Renal cortical epithelial cell (primary cell): ENCODE results near the gene CDC14A. TPM values are rescaled to one million over a fixed set of nuclear protein-coding genes. Genes with fewer than 3 reads are reported as not detected.
A peak's percentile ranks its signal among the peaks of the same experiment; 100 is the strongest.

Experiments used
- DNase-seq: peaks from one replicate; pipeline ENCODE4 v3.0.0-alpha.2; 2011; ENCODE audit warnings: low read depth
- total RNA-seq: library from RNA; depleted of rRNA; stranded (reverse); fragments of >200 nt; gene quantifications from 2 replicates; pipeline ENCODE4 v1.2.3, GENCODE V29; 2014

CDC14A gene
- total RNA-seq, 1 donor from 2014 or later, result 6.5 TPM

- peak; percentile 57 for DNase-seq
Measured at GRCh38 chr1:100494393-100495084, 142.2 kb downstream of the CDC14A start.

DNA sequence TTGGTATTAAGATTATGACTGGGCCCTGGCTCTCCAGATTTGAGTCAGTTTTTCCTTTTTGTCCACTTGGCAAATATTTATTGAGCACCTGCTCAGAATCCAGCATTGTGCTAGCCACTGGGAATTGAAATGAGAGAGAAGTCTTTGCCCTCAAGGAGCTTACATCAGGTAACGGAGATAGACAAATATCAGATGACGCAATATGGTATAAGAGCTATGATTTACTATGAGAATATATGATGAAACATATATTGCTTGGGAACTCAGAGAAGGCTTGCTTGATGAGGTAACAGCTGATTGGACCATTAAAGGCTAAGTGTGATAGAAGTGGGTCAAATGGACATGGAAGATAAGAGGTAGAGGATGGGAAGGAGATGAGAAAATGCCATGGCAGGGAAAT lies 144.6 kb downstream of the CDC14A start:
- DNase-seq, result no peak

DNA sequence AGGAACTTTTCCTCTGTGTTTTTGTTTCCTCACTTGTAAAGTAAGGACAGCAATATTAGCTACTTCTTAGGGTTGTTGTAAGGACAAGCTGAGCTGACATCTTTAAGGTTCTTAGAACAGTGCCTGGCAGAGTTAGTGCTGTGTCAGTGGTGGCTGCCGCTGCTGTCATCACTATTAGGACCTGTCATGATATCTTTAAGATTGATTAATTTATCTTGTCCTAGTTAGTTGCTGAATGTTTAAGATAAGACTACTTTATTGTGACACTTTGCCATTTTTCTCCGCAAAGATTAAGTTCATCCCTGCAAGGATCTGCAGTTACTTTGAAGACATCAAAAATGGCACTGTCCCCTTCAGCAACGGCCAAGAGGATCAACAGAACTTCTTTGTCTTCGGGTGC lies 145.5 kb downstream of the CDC14A start:
- no peak for DNase-seq

DNA sequence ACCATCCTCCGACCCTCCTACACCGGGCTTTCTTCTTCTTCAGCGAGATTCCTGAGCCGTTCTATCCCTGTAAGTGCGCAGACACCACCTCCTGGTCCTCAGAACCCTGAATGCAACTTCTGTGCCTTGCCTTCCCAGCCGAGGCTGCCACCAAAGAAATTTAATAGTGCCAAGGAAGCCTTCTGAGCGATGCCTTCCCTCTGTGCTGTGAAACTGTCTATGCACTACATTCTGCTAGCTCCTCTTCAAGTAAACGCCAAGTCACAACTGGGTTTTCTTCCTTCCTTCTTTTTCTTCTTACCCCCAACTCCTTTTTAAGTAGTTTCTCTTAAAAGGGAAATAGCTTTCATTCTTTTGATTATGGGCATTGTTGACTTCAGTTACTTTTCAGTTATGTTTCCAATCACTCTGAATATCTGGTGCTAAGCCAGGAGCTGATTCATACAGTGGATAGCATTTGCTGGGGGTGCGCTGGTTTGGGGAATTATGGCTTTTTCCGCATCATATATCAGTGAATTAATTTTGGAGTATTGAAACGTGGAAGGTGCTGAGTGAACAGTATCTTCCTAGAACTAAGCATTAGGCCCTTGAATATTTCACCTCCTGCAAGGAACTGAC lies 147.0 kb downstream of the CDC14A start:
- no peak for DNase-seq

DNA sequence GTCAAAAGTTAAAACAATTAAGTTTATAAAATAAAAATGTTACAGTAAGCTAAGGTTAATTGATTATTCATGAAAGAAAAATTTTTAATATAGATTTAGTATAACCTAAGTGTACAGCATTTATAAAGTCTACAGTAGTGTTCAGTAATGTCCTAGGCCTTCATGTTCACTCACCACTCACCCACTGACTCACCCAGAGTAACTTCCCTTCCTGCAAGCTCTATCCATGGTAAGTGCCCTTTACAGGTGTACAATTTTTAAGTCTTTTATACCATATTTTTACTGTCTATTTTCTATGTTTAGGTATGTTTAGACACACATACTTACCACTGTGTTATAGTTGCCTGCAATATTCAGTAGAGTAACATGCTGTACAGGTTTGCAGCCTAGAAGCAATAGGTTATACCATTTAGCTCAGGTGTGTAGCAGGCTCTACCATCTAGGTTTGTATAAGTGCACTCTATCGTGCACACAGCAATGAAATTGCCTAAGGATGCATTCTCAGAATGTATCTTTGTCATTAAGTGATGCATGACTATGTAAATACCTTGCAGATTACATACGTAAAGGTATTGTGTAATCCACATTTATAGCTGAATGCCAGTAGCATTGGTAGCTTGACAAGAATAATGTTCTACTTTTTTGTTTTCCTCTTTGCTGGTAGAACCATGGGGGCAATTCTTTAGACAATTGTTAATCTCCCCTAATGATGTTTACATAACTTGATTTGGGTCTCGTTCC lies 149.9 kb downstream of the CDC14A start:
- DNase-seq, result peak; percentile 1

- no peak for DNase-seq
Measured at GRCh38 chr1:100506217-100506616, 153.9 kb downstream of the CDC14A start.

GRCh38 chr1:100510451-100510850 lies 158.1 kb downstream of the CDC14A start:
- DNase-seq, result no peak

DNA sequence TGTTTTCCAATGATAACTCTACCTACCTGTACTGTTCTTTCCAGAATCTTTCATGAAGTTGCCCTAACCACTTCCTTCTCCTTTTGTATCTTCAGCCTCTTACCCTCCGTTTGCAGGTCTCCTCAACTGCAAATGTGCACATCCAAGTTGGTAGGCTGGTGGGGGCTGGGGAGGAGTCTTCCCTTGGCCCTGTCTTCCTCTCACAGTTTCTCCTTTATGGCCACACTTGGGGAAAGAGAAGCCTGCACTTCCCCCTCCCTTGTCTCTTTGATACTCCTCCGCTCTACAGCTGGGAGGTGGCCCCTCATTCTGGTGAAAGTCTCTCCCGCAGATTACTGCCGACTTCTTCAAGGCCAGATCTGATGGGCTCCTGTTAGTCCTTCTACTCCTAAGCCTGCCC lies 158.8 kb downstream of the CDC14A start:
- no peak for DNase-seq

- no peak for DNase-seq
Measured at GRCh38 chr1:100511773-100512172, 159.5 kb downstream of the CDC14A start.

- no peak for DNase-seq
Measured at GRCh38 chr1:100512803-100513352, 160.6 kb downstream of the CDC14A start.

- no peak for DNase-seq
Measured at GRCh38 chr1:100516857-100517256, 164.6 kb downstream of the CDC14A start.

GRCh38 chr1:100517515-100517914 lies 165.2 kb downstream of the CDC14A start:
- no peak for DNase-seq

GRCh38 chr1:100518023-100518422 lies 165.7 kb downstream of the CDC14A start:
- no peak for DNase-seq

DNA sequence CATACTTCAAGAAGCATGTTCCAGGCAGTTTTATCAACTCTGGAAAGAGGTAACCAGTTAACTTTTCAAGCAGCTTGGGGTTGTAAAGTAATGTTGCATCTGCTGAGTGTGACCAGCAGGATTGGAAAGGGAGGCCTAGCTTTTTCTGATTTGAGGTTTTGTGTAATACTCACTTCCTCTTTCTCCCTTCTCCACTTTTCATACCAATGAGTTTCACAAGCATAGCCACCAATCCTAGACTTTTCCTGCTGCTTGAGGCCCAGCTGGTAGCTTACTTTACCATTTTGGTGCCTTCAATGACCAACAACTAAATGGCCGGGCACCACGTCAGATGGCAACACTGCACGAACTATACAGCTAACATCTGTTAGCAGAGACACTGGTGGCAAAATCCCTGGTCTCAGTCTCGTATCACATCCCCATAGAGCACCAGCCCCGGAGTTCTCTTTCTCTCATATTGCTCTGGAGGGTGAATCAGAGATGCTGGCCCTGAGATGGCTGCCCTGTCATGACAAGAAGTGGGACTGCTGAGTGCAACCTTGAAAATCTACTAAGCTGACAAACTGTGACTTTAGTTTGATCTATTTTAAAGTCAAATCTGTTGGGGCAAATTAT lies 170.8 kb downstream of the CDC14A start:
- DNase-seq, result no peak

- no peak for DNase-seq
Measured at GRCh38 chr1:100524355-100524754, 172.0 kb downstream of the CDC14A start.

GRCh38 chr1:100526894-100527293 lies 174.6 kb downstream of the CDC14A start:
- no peak for DNase-seq

DNA sequence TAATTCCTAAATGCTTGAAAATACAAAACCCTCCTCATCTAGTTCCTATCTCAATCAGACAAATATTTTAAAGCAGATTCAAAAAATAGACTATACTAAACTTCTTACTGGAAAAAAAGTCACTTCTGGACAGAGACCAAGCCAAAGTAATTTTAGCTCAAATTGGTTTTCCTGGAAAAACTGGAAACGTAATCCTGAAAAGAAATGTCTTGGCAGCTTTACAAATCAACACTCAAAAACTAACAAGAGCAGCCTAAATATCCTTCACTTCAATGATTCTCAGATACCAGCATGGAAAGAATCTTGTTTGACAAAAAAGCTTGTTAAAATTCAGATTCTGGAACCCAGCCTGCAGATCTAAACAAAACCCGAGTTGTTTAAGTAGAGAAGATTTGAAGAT lies 176.6 kb downstream of the CDC14A start:
- DNase-seq, result no peak

DNA sequence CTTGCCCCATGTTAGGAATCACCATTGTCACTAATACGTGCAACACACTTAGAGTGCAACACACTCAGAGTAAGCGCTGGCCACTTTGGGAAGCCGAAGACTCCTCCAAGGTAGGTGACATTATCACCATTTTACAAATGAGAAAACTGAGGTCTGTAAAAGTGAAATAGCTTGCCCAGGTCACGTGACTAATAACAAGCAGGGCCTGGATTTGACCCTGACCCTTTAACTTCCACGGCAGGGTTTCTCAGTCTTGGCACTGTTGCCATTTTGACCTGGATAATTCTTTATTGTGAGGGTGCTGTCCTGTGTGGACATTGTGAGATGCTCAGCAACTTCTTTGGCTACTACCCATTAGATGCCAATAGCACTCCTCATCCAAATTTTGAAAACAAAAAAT lies 177.8 kb downstream of the CDC14A start:
- DNase-seq, result no peak

DNA sequence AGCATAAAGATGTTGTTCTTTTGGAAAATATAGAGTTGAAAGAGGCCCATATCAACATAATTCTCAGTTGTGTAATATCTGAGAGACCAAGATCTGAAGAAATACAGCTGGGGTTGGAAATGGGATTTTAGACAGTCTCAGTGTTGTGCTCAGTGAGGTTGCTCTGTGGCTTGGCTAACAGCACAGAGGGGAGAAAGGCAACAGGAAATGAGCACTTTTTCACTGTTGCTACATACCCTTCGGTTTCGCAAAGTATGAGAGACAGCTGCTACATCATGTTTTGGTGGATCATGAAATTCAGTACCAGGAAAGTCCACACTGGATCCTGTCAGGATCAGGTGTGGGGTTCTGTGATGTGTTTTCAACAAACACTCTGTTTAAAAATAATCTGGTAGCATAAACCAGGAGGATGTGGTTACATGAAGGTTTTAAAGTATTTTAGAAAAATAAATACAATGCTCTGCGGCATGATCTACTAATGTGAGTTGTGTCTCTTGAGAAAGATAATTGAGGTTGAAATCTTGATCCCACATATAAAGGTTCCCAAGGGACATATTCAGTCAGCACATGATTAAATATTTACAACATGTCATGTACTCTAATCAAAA lies 178.7 kb downstream of the CDC14A start:
- DNase-seq, result peak; percentile 22

- DNase-seq, result no peak
Measured at GRCh38 chr1:100532645-100533044, 180.3 kb downstream of the CDC14A start.

DNA sequence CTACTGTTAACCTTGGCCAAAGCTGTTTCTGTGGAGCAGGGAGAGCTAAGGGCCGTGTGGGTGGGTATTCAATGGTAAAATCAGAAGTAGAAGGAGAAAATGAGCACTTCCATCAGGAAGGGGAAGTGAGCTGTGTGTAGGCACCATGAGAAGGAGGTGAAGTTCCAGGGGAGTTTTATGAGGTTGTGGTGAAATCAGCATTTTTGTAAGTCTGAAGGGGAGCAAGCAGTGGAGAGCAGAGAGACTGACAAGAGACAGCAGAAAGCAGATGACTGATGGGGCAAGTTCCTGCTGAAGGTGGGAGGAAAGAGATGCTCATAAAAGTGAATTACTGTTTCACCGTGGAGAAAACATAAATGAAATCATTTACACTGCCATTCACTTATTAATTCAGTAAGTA lies 183.0 kb downstream of the CDC14A start:
- no peak for DNase-seq

GRCh38 chr1:100536031-100536430 lies 183.7 kb downstream of the CDC14A start:
- no peak for DNase-seq
